ENCODE measurements around the gene DPP9.

DPP9 gene

GRCh38 chr19:4653793-4654436, 69.7 kb downstream of the DPP9 start:
- DNase-seq = no peak

- DNase-seq = no peak
Observed at GRCh38 chr19:4652075-4652474, 71.6 kb downstream of the DPP9 start.

- no peak for DNase-seq
Observed at GRCh38 chr19:4650159-4650558, 73.5 kb downstream of the DPP9 start.

GRCh38 chr19:4649392-4650047, 74.1 kb downstream of the DPP9 start:
- DNase-seq = no peak

- no peak for DNase-seq
Observed at GRCh38 chr19:4647676-4648644, 75.7 kb downstream of the DPP9 start.

- DNase-seq = no peak
Observed at GRCh38 chr19:4645718-4646117, 77.9 kb downstream of the DPP9 start.

GRCh38 chr19:4642625-4643024, 81.0 kb downstream of the DPP9 start:
- no peak for DNase-seq

GRCh38 chr19:4641132-4641531, 82.5 kb downstream of the DPP9 start:
- no peak for DNase-seq

- DNase-seq = no peak
Observed at GRCh38 chr19:4640247-4641000, 83.2 kb downstream of the DPP9 start.

- no peak for DNase-seq
Observed at GRCh38 chr19:4639531-4640246, 84.0 kb downstream of the DPP9 start.

- peak; percentile 100 for DNase-seq
Observed at GRCh38 chr19:4638828-4639530, 84.7 kb downstream of the DPP9 start, which contains the start of gene TNFAIP8L1. TNFAIP8L1 (plus strand) TSS chr19:4639516; CDS start chr19:4651870, 12,354 bp downstream.

- DNase-seq = peak; percentile 64
Observed at GRCh38 chr19:4638317-4638716, 85.3 kb downstream of the DPP9 start.

- DNase-seq = no peak
Observed at GRCh38 chr19:4636761-4637160, 86.9 kb downstream of the DPP9 start.

GRCh38 chr19:4636151-4636717, 87.4 kb downstream of the DPP9 start:
- DNase-seq = peak; percentile 93

- DNase-seq = no peak
Observed at GRCh38 chr19:4635754-4636116, 87.9 kb downstream of the DPP9 start.

GRCh38 chr19:4633140-4633967, 90.3 kb downstream of the DPP9 start:
- peak; percentile 71 for DNase-seq

All from activated CD8-positive, alpha-beta memory T cell treated with anti-CD3 and anti-CD28 coated beads for 24 hours (primary cell).